Smooth muscle cell (in vitro differentiated cells): ENCODE data around the gene P2RY11. TPM values are rescaled to one million over a fixed set of nuclear protein-coding genes. Genes with fewer than 3 reads are reported as not detected.

Experiments used
- DNase-seq: peaks from one replicate; lab custom pipeline; 2025; ENCODE audit not compliant: unreplicated experiment; lab: John Stamatoyannopoulos, UW
- H2AFZ ChIP-seq: fragments of 200-600 bp; sonication (generic); 2 replicates; pipeline ENCODE4 v1.6.0; 2016; ENCODE audit warnings: antibody characterized with exemption, low read depth, mild to moderate bottlenecking
- H3F3A ChIP-seq: fragments of 200-600 bp; sonication (generic); 2 replicates; pipeline ENCODE4 v1.6.0; 2017; ENCODE audit warnings: antibody characterized with exemption, low read depth
- H3K27ac ChIP-seq: fragments of 200-600 bp; sonication (generic); 2 replicates; pipeline ENCODE4 v1.5.1; 2016; ENCODE audit warnings: low read depth, mild to moderate bottlenecking
- H3K27me3 ChIP-seq: fragments of 200-600 bp; sonication (generic); 2 replicates; pipeline ENCODE4 v1.6.1; 2016; ENCODE audit warnings: low read depth, mild to moderate bottlenecking
- H3K36me3 ChIP-seq: fragments of 200-600 bp; sonication (generic); 2 replicates; pipeline ENCODE4 v1.5.1; 2016; ENCODE audit warnings: low read depth
- H3K4me1 ChIP-seq: fragments of 200-600 bp; sonication (generic); 2 replicates; pipeline ENCODE4 v1.5.1; 2016; ENCODE audit warnings: low read depth
- H3K4me2 ChIP-seq: fragments of 200-600 bp; sonication (generic); 2 replicates; pipeline ENCODE4 v1.6.0; 2016; ENCODE audit warnings: mild to moderate bottlenecking
- H3K4me3 ChIP-seq: fragments of 200-600 bp; sonication (generic); 2 replicates; pipeline ENCODE4 v1.5.1; 2016; ENCODE audit warnings: mild to moderate bottlenecking
- H3K79me2 ChIP-seq: fragments of 200-600 bp; sonication (generic); 2 replicates; pipeline ENCODE4 v1.6.0; 2016; ENCODE audit warnings: low read depth, mild to moderate bottlenecking
- H3K9ac ChIP-seq: fragments of 200-600 bp; sonication (generic); 2 replicates; pipeline ENCODE4 v1.6.0; 2016; ENCODE audit warnings: low read depth
- H3K9me3 ChIP-seq: fragments of 200-600 bp; sonication (generic); replicated peaks from 2 replicates; pipeline ENCODE4 v1.5.1; 2016; ENCODE audit warnings: low read depth
- H4K20me1 ChIP-seq: fragments of 200-600 bp; sonication (generic); 2 replicates; pipeline ENCODE4 v1.6.0; 2016; ENCODE audit warnings: low read depth
- CTCF ChIP-seq: fragments of 200-600 bp; sonication (generic); IDR thresholded peaks from 2 replicates; pipeline ENCODE4 v1.5.1; 2017; ENCODE audit warnings: borderline replicate concordance, mild to moderate bottlenecking, antibody characterized with exemption; ENCODE audit not compliant: insufficient read depth, poor library complexity, severe bottlenecking
- WGBS: methylation state at CpG from one replicate; pipeline ENCODE4 v1.1.7; 2016; ENCODE audit warnings: low lambda C conversion rate; 5-methylcytosine and 5-hydroxymethylcytosine counted together
- polyA plus RNA-seq: library from polyadenylated mRNA; unstranded; fragments of >200 nt; fragmentation: Nextera tagmentation; extraction: Ambion mirVana; gene quantifications from 2 replicates; pipeline ENCODE4 v1.2.1, GENCODE V29; 2016
- total RNA-seq: library from RNA; depleted of rRNA; stranded (reverse); fragments of >200 nt; gene quantifications from 2 replicates; pipeline ENCODE4 v1.2.3, GENCODE V29; 2014

P2RY11 gene
- total and polyA plus RNA-seq, 2 experiments from 2014 or later, result 1.5 to 3.8 TPM

- no peaks in the 10 kb centered on the region for H4K20me1 ChIP-seq
- H3K79me2 ChIP-seq, result no peaks in the 10 kb centered on the region
- H2AFZ ChIP-seq, result no peak overlapping the region
- no peaks in the 10 kb centered on the region for H3F3A ChIP-seq
- no peaks in the 10 kb centered on the region for H3K9me3 ChIP-seq
- H3K9ac ChIP-seq, result no peak overlapping the region
- no peak for TF ChIP-seq CTCF
- WGBS, result 91% methylated on average over 8 of the region's 8 CpGs
- H3K36me3 ChIP-seq, result no peaks in the 10 kb centered on the region
- peaks cover 11% of the 10 kb centered on the region for H3K27me3 ChIP-seq
- no peak overlapping the region for H3K4me2 ChIP-seq
- no peak for DNase-seq
- no peak overlapping the region for H3K27ac ChIP-seq
- H3K4me3 ChIP-seq, result no peak overlapping the region
- H3K4me1 ChIP-seq, result no peaks in the 10 kb centered on the region
Measured at GRCh38 chr19:10078329-10078728, 33.2 kb upstream of the P2RY11 start.

GRCh38 chr19:10079031-10079453, 32.5 kb upstream of the P2RY11 start:
- no peak overlapping the region for H2AFZ ChIP-seq
- no peaks in the 10 kb centered on the region for H3K36me3 ChIP-seq
- no peak overlapping the region for H3K9ac ChIP-seq
- H3K4me3 ChIP-seq, result no peak overlapping the region
- no peak for TF ChIP-seq CTCF
- H3F3A ChIP-seq, result no peaks in the 10 kb centered on the region
- H3K4me1 ChIP-seq, result no peaks in the 10 kb centered on the region
- H3K27me3 ChIP-seq, result peaks cover 11% of the 10 kb centered on the region
- 74% methylated on average over 7 of the region's 7 CpGs for WGBS
- no peak overlapping the region for H3K4me2 ChIP-seq
- no peaks in the 10 kb centered on the region for H3K9me3 ChIP-seq
- DNase-seq, result no peak
- H3K27ac ChIP-seq, result no peak overlapping the region
- H4K20me1 ChIP-seq, result no peaks in the 10 kb centered on the region
- H3K79me2 ChIP-seq, result no peaks in the 10 kb centered on the region

GRCh38 chr19:10083911-10084310, 27.6 kb upstream of the P2RY11 start:
- Histone ChIP-seq H3K4me3 (no peak overlapping the region), H3F3A (no peaks in the 10 kb centered on the region), H3K79me2 (no peaks in the 10 kb centered on the region), H3K9me3 (no peaks in the 10 kb centered on the region), H3K9ac (no peak overlapping the region), H4K20me1 (no peaks in the 10 kb centered on the region), H3K27ac (no peak overlapping the region), H3K36me3 (no peaks in the 10 kb centered on the region), H3K4me1 (no peaks in the 10 kb centered on the region), H3K27me3 (peaks cover 5% of the 10 kb centered on the region), H2AFZ (no peak overlapping the region), H3K4me2 (no peak overlapping the region)
- WGBS, result 76% methylated on average over 9 of the region's 9 CpGs
- DNase-seq, result no peak
- no peak for TF ChIP-seq CTCF

GRCh38 chr19:10084803-10085202, 26.7 kb upstream of the P2RY11 start:
- no peak overlapping the region for H2AFZ ChIP-seq
- no peak overlapping the region for H3K4me3 ChIP-seq
- H3K9me3 ChIP-seq, result no peaks in the 10 kb centered on the region
- WGBS, result 89% methylated on average over 3 of the region's 3 CpGs
- H3K4me1 ChIP-seq, result no peaks in the 10 kb centered on the region
- no peak overlapping the region for H3K27ac ChIP-seq
- H3K79me2 ChIP-seq, result no peaks in the 10 kb centered on the region
- no peaks in the 10 kb centered on the region for H3F3A ChIP-seq
- H4K20me1 ChIP-seq, result no peaks in the 10 kb centered on the region
- H3K27me3 ChIP-seq, result peaks cover 5% of the 10 kb centered on the region
- no peak for DNase-seq
- H3K36me3 ChIP-seq, result no peaks in the 10 kb centered on the region
- no peak overlapping the region for H3K4me2 ChIP-seq
- no peak for TF ChIP-seq CTCF
- no peak overlapping the region for H3K9ac ChIP-seq
